SK-N-MC (cell line): ENCODE results near the gene MAP4K2.

Experiments
- EZH2 ChIP-seq: fragments of 200-600 bp; sonication (generic); IDR thresholded peaks from one replicate; pipeline ENCODE4 v1.6.1; 2017; ENCODE audit warnings: antibody characterized with exemption
- FOXP2 ChIP-seq: optimal IDR thresholded peaks from 2 replicates; pipeline ENCODE3; 2011; ENCODE audit warnings: mild to moderate bottlenecking, moderate library complexity; ENCODE audit not compliant: insufficient read depth; ENCODE audit errors: extremely low read length, control extremely low read depth
- POLR2AphosphoS5 ChIP-seq: IDR thresholded peaks from 2 replicates; pipeline ENCODE4 v1.6.1; 2012; ENCODE audit warnings: mild to moderate bottlenecking, low read depth, low read length, borderline replicate concordance

DNA sequence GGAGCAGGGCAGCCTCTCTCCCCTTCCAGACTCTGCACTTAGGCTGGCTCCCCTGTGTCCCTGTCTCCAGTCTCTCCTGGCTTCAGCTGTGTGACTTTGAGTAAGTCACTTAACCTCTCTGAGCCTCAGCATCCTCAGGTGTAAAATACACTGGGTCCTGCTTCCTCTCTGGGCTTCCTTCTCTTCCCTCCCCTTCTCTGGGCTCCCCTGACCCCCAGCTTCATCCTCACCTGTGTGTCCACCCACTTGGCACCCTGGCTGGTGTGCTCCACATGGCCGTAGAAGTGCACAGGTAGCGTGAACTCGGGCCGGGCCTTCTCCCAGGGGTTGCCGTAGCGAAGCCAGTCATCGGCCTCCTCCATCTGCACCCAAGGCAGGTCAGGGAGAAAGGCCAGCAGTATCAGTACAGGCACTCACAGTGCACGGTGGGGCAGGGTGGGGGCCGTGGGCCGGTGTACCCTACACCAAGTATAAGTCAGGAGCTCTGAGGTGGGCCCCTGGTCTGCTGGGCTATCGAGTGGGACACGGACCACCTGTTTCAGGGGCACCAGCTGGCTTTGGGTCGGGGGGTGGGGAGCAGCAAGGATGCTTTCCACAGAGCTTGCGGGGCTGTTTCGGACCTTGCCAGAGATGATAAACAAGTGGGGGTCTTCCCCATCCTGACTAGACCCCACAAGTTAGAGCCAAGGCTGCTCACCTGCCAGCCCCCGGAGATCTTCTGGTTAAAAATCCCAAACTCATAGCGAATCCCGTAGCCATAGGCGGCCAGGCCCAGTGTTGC is 45.3 kb downstream of the MAP4K2 start:
- TF ChIP-seq FOXP2 (no peak), POLR2AphosphoS5 (no peak), EZH2 (no peak)
